OCI-LY1 (cell line): ENCODE data around the gene AHSG.

Experiments used
- H2AFZ ChIP-seq: fragments of 200-600 bp; sonication (generic), shearing (Covaris generic); 2 replicates; pipeline ENCODE4 v1.6.0; 2014; ENCODE audit warnings: antibody characterized with exemption, mild to moderate bottlenecking, low read length
- H3F3A ChIP-seq: fragments of 200-600 bp; sonication (generic), shearing (Covaris generic); 2 replicates; pipeline ENCODE4 v1.6.0; 2014; ENCODE audit warnings: mild to moderate bottlenecking, antibody characterized with exemption, low read length, moderate library complexity; ENCODE audit not compliant: insufficient read depth
- H3K27ac ChIP-seq: fragments of 200-600 bp; sonication (generic); 2 replicates; pipeline ENCODE4 v1.5.1; 2014; ENCODE audit warnings: low read length, mixed run types, mild to moderate bottlenecking, low read depth; ENCODE audit not compliant: poor library complexity, severe bottlenecking
- H3K27me3 ChIP-seq: fragments of 200-600 bp; sonication (generic); 2 replicates; pipeline ENCODE4 v1.6.0; 2014; ENCODE audit warnings: antibody characterized with exemption, mild to moderate bottlenecking, low read length, moderate library complexity; ENCODE audit not compliant: insufficient read depth
- H3K36me3 ChIP-seq: fragments of 200-600 bp; sonication (generic); 2 replicates; pipeline ENCODE4 v1.6.1; 2014; ENCODE audit warnings: mild to moderate bottlenecking, antibody characterized with exemption, low read length, moderate library complexity, mixed read lengths; ENCODE audit not compliant: insufficient read depth
- H3K4me1 ChIP-seq: fragments of 200-600 bp; sonication (generic); 2 replicates; pipeline ENCODE4 v1.5.1; 2014; ENCODE audit warnings: mild to moderate bottlenecking, low read length, moderate library complexity; ENCODE audit not compliant: insufficient read depth, severe bottlenecking
- H3K4me2 ChIP-seq: fragments of 200-600 bp; sonication (generic), shearing (Covaris generic); 2 replicates; pipeline ENCODE4 v1.6.1; 2014; ENCODE audit warnings: low read length
- H3K4me3 ChIP-seq: fragments of 200-600 bp; sonication (generic); 2 replicates; pipeline ENCODE4 v1.5.1; 2014; ENCODE audit warnings: low read length, low read depth, mild to moderate bottlenecking, mixed read lengths; ENCODE audit not compliant: poor library complexity, severe bottlenecking
- H3K79me2 ChIP-seq: fragments of 200-600 bp; shearing (Covaris generic); 2 replicates; pipeline ENCODE4 v1.6.1; 2016; ENCODE audit warnings: mixed run types, low read length, mixed read lengths; ENCODE audit not compliant: insufficient read depth
- H3K9ac ChIP-seq: fragments of 200-600 bp; sonication (generic), shearing (Covaris generic); 2 replicates; pipeline ENCODE4 v1.6.1; 2014; ENCODE audit warnings: mild to moderate bottlenecking, low read length, mixed read lengths
- H3K9me2 ChIP-seq: fragments of 200-600 bp; sonication (generic), shearing (Covaris generic); 2 replicates; pipeline ENCODE4 v1.6.1; 2014; ENCODE audit warnings: low read depth, mild to moderate bottlenecking, low read length, mixed read lengths
- H3K9me3 ChIP-seq: fragments of 200-600 bp; shearing (Covaris generic); 2 replicates; pipeline ENCODE4 v1.6.1; 2014; ENCODE audit warnings: low read length, mixed read lengths
- H4K20me1 ChIP-seq: fragments of 200-600 bp; sonication (generic), shearing (Covaris generic); 2 replicates; pipeline ENCODE4 v1.6.0; 2016; ENCODE audit warnings: mild to moderate bottlenecking, low read length; ENCODE audit not compliant: insufficient read depth
- EZH2 ChIP-seq: fragments of 200-600 bp; sonication (generic), shearing (Covaris generic); IDR thresholded peaks from 2 replicates; pipeline ENCODE4 v1.8.0; 2017; ENCODE audit warnings: borderline replicate concordance, mixed run types, mild to moderate bottlenecking, antibody characterized with exemption, low read length, moderate library complexity, mixed read lengths
- TF ChIP-seq, protein P1 (sequence below): fragments of 200-600 bp; sonication (generic), shearing (Covaris generic); IDR thresholded peaks from 2 replicates; pipeline ENCODE4 v1.5.1; 2017; ENCODE audit warnings: mild to moderate bottlenecking, antibody characterized with exemption, low read length, moderate library complexity, mixed read lengths

Gene AHSG

DNA sequence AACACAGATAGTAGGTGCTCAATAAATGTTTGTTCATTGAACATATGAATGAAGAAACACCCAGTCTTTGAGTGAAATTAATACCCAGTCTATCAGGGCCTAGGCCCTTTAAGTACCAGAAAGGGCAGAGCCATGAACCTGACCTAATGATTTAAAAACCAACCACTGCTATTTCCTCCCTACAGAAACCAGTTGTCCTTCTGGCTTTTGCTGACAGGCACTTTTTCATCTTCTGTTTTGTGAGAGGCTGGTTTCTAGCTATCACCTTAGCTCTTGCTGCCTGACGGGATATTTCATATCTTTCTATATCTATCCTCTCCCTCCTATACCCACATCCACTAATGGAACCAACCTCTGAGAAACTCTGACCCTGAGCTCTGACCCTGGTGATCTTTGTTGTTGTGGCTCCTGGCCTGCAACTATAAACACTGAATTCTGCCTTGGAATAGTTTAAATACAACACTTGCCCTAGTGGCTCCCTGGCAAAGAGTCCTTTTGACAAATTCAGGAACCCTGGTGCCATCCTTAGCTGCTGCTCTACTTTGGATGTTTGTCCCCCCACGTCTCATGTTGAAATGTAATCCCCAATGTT, 4.1 kb upstream of the AHSG start:
- H3K9me2 ChIP-seq: no peaks in the 10 kb centered on the region
- no peaks in the 10 kb centered on the region for H3K79me2 ChIP-seq
- H3K4me3 ChIP-seq: no peak overlapping the region
- no peak overlapping the region for H3K9ac ChIP-seq
- no peaks in the 10 kb centered on the region for H3K4me1 ChIP-seq
- H3K4me2 ChIP-seq: no peak overlapping the region
- H3K36me3 ChIP-seq: no peaks in the 10 kb centered on the region; the same call in 1 of the 2 replicates
- H3K27ac ChIP-seq: no peak overlapping the region
- TF ChIP-seq, protein P1, sequence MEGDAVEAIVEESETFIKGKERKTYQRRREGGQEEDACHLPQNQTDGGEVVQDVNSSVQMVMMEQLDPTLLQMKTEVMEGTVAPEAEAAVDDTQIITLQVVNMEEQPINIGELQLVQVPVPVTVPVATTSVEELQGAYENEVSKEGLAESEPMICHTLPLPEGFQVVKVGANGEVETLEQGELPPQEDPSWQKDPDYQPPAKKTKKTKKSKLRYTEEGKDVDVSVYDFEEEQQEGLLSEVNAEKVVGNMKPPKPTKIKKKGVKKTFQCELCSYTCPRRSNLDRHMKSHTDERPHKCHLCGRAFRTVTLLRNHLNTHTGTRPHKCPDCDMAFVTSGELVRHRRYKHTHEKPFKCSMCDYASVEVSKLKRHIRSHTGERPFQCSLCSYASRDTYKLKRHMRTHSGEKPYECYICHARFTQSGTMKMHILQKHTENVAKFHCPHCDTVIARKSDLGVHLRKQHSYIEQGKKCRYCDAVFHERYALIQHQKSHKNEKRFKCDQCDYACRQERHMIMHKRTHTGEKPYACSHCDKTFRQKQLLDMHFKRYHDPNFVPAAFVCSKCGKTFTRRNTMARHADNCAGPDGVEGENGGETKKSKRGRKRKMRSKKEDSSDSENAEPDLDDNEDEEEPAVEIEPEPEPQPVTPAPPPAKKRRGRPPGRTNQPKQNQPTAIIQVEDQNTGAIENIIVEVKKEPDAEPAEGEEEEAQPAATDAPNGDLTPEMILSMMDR: no peak
- no peak for TF ChIP-seq EZH2
- 0 out of 2 replicates have a peak, but pooled peaks cover 5% of the 10 kb centered on the region for H3K27me3 ChIP-seq
- H2AFZ ChIP-seq: no peak overlapping the region
- no peaks in the 10 kb centered on the region for H3K9me3 ChIP-seq
- H4K20me1 ChIP-seq: no peaks in the 10 kb centered on the region
- no peaks in the 10 kb centered on the region for H3F3A ChIP-seq

DNA sequence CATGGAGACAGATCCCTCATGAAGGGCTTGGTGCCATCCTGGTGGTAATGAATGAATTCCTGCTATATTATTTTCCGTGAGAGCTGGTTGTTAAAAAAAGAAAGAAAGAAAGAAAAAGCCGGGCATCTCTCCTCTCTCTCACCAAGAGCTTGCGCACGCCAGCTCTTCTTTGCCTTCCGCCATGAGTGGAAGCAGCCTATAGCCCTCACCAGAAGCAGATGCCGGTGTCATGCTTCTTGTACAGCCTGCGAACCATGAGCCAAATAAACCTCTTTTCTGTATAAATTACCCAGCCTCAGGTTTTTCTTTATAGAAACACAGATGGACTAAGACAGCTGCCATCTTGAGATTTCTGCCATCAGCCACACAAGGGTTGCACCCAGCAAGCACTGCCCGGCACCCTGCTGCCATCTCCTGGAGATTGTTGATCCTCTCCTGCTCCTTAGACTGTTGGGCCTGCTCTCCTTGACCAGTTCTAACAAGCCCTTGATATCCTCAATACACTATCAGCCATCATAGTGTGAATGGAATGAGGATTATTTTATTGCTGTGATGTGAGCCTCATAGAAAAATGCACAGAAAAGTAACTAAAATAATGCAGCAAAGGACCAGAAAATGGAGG, 3.5 kb upstream of the AHSG start:
- H3K9me3 ChIP-seq: no peaks in the 10 kb centered on the region
- H3K27ac ChIP-seq: no peak overlapping the region
- no peak overlapping the region for H2AFZ ChIP-seq
- H3K4me3 ChIP-seq: no peak overlapping the region
- no peak overlapping the region for H3K9ac ChIP-seq
- TF ChIP-seq, protein P1: peak; percentile 78
- TF ChIP-seq EZH2: no peak
- H3F3A ChIP-seq: no peaks in the 10 kb centered on the region
- no peaks in the 10 kb centered on the region for H4K20me1 ChIP-seq
- no peaks in the 10 kb centered on the region for H3K9me2 ChIP-seq
- no peaks in the 10 kb centered on the region for H3K79me2 ChIP-seq
- H3K4me1 ChIP-seq: peaks cover 4% of the 10 kb centered on the region
- H3K36me3 ChIP-seq: no peaks in the 10 kb centered on the region; the same call in 1 of the 2 replicates
- H3K27me3 ChIP-seq: 0 out of 2 replicates have a peak, but pooled peaks cover 5% of the 10 kb centered on the region
- no peak overlapping the region for H3K4me2 ChIP-seq

DNA sequence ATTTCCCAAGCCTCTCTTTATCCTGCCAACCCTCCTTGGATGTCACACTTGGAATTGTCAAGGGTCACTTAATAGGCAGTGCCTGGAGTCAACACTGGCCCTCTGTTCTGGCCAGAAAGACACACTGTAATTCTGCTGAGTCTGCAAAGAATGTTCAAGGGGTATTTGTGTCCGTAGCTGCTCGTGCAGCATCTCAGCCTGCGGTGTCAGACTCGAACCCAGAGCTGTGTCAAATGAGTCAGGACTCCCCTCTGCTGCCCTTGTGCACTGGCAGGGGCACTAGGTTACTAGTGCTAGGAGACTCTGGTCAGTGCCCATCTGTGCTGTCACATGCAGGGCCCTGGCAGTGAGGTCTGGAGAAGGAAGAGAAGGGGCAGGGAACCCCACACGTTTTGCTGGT, 795 bp upstream of the AHSG start:
- Histone ChIP-seq H2AFZ (no peak overlapping the region), H3K27me3 (0 out of 2 replicates have a peak, but pooled peaks cover 5% of the 10 kb centered on the region), H3F3A (no peaks in the 10 kb centered on the region), H3K9me3 (no peaks in the 10 kb centered on the region), H3K36me3 (no peaks in the 10 kb centered on the region), H3K27ac (no peak overlapping the region), H3K9me2 (no peaks in the 10 kb centered on the region), H3K4me3 (no peak overlapping the region), H4K20me1 (no peaks in the 10 kb centered on the region), H3K9ac (no peak overlapping the region), H3K4me1 (peaks cover 22% of the 10 kb centered on the region), H3K4me2 (no peak overlapping the region), H3K79me2 (no peaks in the 10 kb centered on the region)
- TF ChIP-seq, protein P1: no peak
- TF ChIP-seq EZH2: no peak
